ENCODE results near the gene WDR36. TPM values are rescaled to one million over a fixed set of nuclear protein-coding genes. Genes with fewer than 3 reads are reported as not detected.

WDR36 gene
- total RNA-seq, 4 donors from 2014 or later: 13.7 to 26.3 (median 19.9) TPM

DNA sequence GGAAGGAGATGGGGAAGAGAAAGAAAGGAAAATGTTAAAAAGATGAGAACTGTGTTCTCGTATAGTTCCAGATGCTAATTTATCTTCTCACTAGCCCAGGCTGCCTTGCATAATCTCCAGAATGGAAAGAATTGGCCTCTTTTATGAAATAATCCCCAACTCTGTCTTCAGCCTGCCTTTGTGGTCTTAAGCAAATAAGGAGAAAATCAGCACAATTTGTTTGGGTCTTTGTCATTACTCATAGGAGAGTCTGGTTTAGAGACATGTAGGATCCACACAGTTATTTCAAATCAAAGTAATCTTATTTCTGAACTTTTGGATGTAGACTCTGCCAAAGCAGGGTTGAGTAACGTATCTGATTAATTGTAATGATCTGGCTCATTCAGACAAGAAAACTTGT, 81.3 kb downstream of the WDR36 start:
- TF ChIP-seq POLR2A (IDR thresholded peaks at IDR 0.05; ENCODE audit: low read depth): no peak
- no peak for TF ChIP-seq POLR2AphosphoS5 (IDR thresholded peaks at IDR 0.05)
- TF ChIP-seq, protein P1, sequence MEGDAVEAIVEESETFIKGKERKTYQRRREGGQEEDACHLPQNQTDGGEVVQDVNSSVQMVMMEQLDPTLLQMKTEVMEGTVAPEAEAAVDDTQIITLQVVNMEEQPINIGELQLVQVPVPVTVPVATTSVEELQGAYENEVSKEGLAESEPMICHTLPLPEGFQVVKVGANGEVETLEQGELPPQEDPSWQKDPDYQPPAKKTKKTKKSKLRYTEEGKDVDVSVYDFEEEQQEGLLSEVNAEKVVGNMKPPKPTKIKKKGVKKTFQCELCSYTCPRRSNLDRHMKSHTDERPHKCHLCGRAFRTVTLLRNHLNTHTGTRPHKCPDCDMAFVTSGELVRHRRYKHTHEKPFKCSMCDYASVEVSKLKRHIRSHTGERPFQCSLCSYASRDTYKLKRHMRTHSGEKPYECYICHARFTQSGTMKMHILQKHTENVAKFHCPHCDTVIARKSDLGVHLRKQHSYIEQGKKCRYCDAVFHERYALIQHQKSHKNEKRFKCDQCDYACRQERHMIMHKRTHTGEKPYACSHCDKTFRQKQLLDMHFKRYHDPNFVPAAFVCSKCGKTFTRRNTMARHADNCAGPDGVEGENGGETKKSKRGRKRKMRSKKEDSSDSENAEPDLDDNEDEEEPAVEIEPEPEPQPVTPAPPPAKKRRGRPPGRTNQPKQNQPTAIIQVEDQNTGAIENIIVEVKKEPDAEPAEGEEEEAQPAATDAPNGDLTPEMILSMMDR (IDR thresholded peaks at IDR 0.05): no peak
- TF ChIP-seq EP300 (IDR thresholded peaks at IDR 0.05): no peak
- no peaks in the 10 kb centered on the region for H3K36me3 ChIP-seq
- 67% methylated on average over 2 of the region's 2 CpGs for WGBS

More for the DNA sequence above, 81.3 kb downstream of the WDR36 start:
- intact Hi-C loops (cut with DNase I): no loop called here
- no peaks in the 10 kb centered on the region for H3K4me1 ChIP-seq
- no peak overlapping the region for H3K27ac ChIP-seq (replicated peaks in 1 of 4)
- no peak for DNase-seq (ENCODE audit: extremely low spot score)
- no peak overlapping the region for H3K4me3 ChIP-seq
- peaks cover 0 to 5% (median 0%) of the 10 kb centered on the region in 4 donors for H3K27me3 ChIP-seq
- H3K9me3 ChIP-seq: no peaks in the 10 kb centered on the region

Other genes starting within 250 kb of the WDR36 start
- gene TSLP, start 20.6 kb upstream of the WDR36 start, total RNA-seq: 1 to 10 TPM in 3 of 4 donors, under 1 TPM in 1; 0.83 to 2.9 (median 1.6) TPM
- gene CAMK4, start 132.0 kb downstream of the WDR36 start, total RNA-seq: 1 to 10 TPM in 3 of 4 donors, under 1 TPM in 1; 0.42 to 5.3 (median 3.5) TPM